Endothelial cell of umbilical vein (primary cell): ENCODE results near the gene PIP4P1. TPM values are rescaled to one million over a fixed set of nuclear protein-coding genes. Genes with fewer than 3 reads are reported as not detected.

Experiments
- BruUV-seq: library from RNA; stranded (reverse); fragments of 400-500 nt; replicated peaks from 2 replicates; lab custom pipeline; 2021; lab: Mats Ljungman, UMichigan
- CTCF ChIA-PET: fragments of 300-600, 350-600 bp; sonication (Branson Sonifier 250); formaldehyde crosslinking; loops from one replicate; lab custom pipeline; 2021; ENCODE audit warnings: antibody characterized with exemption, inconsistent platforms; lab: Charles Lee
- POLR2A ChIA-PET: fragments of 300-600, 350-600 bp; sonication (Branson Sonifier 250); formaldehyde crosslinking; loops from one replicate; lab custom pipeline; 2021; ENCODE audit warnings: antibody characterized with exemption, inconsistent platforms; lab: Charles Lee
- DNase-seq: peaks from one replicate; pipeline ENCODE4 v3.0.0-alpha.2; 2011; ENCODE audit warnings: low read depth, low spot score
- FAIRE-seq: peaks from 2 replicates; lab custom pipeline; 2011; peaks lifted over from hg19 to GRCh38; lab: Jason Lieb, UNC
- H2AFZ ChIP-seq: 2 replicates; pipeline ENCODE4 v1.6.0; 2012; ENCODE audit warnings: low read depth, low read length, control low read depth, inconsistent platforms
- H3K27ac ChIP-seq: 2 replicates; pipeline ENCODE4 v1.5.1; 2011; ENCODE audit warnings: low read depth, mild to moderate bottlenecking, control low read depth, low read length, moderate library complexity; ENCODE audit not compliant: insufficient read depth
- H3K27me3 ChIP-seq, 2 experiments: 2 replicates each; pipeline versions ENCODE4 v1.6.0 to v1.6.1; 2011; ENCODE audit warnings: low read length in 2 of 2, mixed read lengths in 1 of 2; ENCODE audit not compliant: control insufficient read depth in 2 of 2, insufficient read depth in 2 of 2
- H3K36me3 ChIP-seq, 2 experiments: 2 replicates in 1 of 2; 3 replicates in 1 of 2; pipeline ENCODE4 v1.5.1; 2011; ENCODE audit warnings: low read length in 2 of 2, mild to moderate bottlenecking in 1 of 2, moderate library complexity in 1 of 2; ENCODE audit not compliant: control insufficient read depth in 2 of 2, insufficient read depth in 2 of 2; ENCODE audit errors: extremely low read depth in 1 of 2
- H3K4me1 ChIP-seq: 3 replicates; pipeline ENCODE4 v1.5.1; 2011; ENCODE audit warnings: mild to moderate bottlenecking, low read length; ENCODE audit not compliant: control insufficient read depth, insufficient read depth; ENCODE audit errors: extremely low read depth
- H3K4me2 ChIP-seq: 2 replicates; pipeline ENCODE4 v1.6.1; 2011; ENCODE audit warnings: low read length, control low read depth, mixed read lengths; ENCODE audit not compliant: insufficient read depth
- H3K4me3 ChIP-seq, 3 experiments: fragments of 200-600 bp in 1 of 3; sonication (generic), shearing (Covaris generic) in 1 of 3; replicated peaks in 1 of 3; 2 replicates each; pipeline ENCODE4 v1.5.1; 2011 to 2016; ENCODE audit warnings: control low read depth in 3 of 3, low read length in 3 of 3, mild to moderate bottlenecking in 2 of 3, inconsistent platforms in 1 of 3, low read depth in 1 of 3, moderate library complexity in 1 of 3; ENCODE audit not compliant: insufficient read depth in 1 of 3
- H3K79me2 ChIP-seq: 2 replicates; pipeline ENCODE4 v1.6.0; 2012; ENCODE audit warnings: low read length, inconsistent platforms; ENCODE audit not compliant: control insufficient read depth, insufficient read depth
- H3K9ac ChIP-seq: replicated peaks from 2 replicates; pipeline ENCODE3; 2011; ENCODE audit warnings: low read length, control low read depth; ENCODE audit not compliant: insufficient read depth; ENCODE audit errors: extremely low read depth
- H3K9me1 ChIP-seq: replicated peaks from 3 replicates; pipeline ENCODE4 v1.6.0; 2011; ENCODE audit warnings: mild to moderate bottlenecking, low read length; ENCODE audit not compliant: control insufficient read depth, insufficient read depth; ENCODE audit errors: extremely low read depth
- H3K9me3 ChIP-seq: replicated peaks from 2 replicates; pipeline ENCODE4 v1.5.1; 2012; ENCODE audit warnings: low read length, inconsistent platforms; ENCODE audit not compliant: control insufficient read depth, insufficient read depth
- H4K20me1 ChIP-seq: replicated peaks from 2 replicates; pipeline ENCODE3; 2011; ENCODE audit warnings: mild to moderate bottlenecking, low read length; ENCODE audit not compliant: control insufficient read depth, insufficient read depth; ENCODE audit errors: extremely low read depth
- EZH2 ChIP-seq: IDR thresholded peaks from 2 replicates; pipeline ENCODE4 v1.6.1; 2012; ENCODE audit warnings: borderline replicate concordance, low read depth, mild to moderate bottlenecking, moderate library complexity, low read length, inconsistent platforms; ENCODE audit not compliant: severe bottlenecking
- MYC ChIP-seq: IDR thresholded peaks from one replicate; pipeline ENCODE4 v1.6.1; 2011; ENCODE audit warnings: mild to moderate bottlenecking, low read depth, low read length
- POLR2AphosphoS5 ChIP-seq: IDR thresholded peaks from 2 replicates; pipeline ENCODE4 v1.6.1; 2012; ENCODE audit warnings: low read depth, mild to moderate bottlenecking, control low read depth, low read length, moderate library complexity; ENCODE audit not compliant: insufficient read depth
- dilution Hi-C: fragments of 300-500 bp; cut with MboI; formaldehyde crosslinking; loops from one replicate; pipeline ENCODE4 v1.15.0; 2019; ENCODE audit warnings: low sequenced_read_pairs; ENCODE audit not compliant: extremely low pct_ligation_motif_present
- intact Hi-C: fragments of 100-400 bp; cut with micrococcal nuclease; formaldehyde crosslinking; loops from one replicate; pipeline ENCODE4 v1.10.0; 2022
- polyA plus RNA-seq, 4 experiments: library from polyadenylated mRNA; depleted of rRNA in 3 of 4; stranded (reverse) in 3 of 4; unstranded in 1 of 4; fragments of >200 nt; gene quantifications; 2 replicates each; pipeline versions ENCODE4 v1.2.1 to v1.2.3, GENCODE V29; 2011 to 2012; ENCODE audit warnings: missing spikeins in 1 of 4
- total RNA-seq: library from RNA; stranded (reverse); gene quantifications from 2 replicates; pipeline ENCODE4 v1.2.3, GENCODE V29; 2021
- TF ChIP-seq, protein P1 (sequence below), 2 donors: IDR thresholded peaks; 1 replicate in 1 of 2; 2 replicates in 1 of 2; pipeline ENCODE4 v1.5.1; 2011; ENCODE audit warnings: low read length in 2 of 2, mild to moderate bottlenecking in 2 of 2, moderate library complexity in 2 of 2, control low read depth in 1 of 2, inconsistent platforms in 1 of 2, low read depth in 1 of 2; ENCODE audit not compliant: insufficient read depth in 1 of 2; ENCODE audit errors: extremely low read depth in 1 of 2

The PIP4P1 gene
- total and polyA plus RNA-seq, 2 donors (not counting 3 experiments of a cell fraction or from before 2014, with no cell fraction given) = 28.6 to 52.5 TPM

DNA sequence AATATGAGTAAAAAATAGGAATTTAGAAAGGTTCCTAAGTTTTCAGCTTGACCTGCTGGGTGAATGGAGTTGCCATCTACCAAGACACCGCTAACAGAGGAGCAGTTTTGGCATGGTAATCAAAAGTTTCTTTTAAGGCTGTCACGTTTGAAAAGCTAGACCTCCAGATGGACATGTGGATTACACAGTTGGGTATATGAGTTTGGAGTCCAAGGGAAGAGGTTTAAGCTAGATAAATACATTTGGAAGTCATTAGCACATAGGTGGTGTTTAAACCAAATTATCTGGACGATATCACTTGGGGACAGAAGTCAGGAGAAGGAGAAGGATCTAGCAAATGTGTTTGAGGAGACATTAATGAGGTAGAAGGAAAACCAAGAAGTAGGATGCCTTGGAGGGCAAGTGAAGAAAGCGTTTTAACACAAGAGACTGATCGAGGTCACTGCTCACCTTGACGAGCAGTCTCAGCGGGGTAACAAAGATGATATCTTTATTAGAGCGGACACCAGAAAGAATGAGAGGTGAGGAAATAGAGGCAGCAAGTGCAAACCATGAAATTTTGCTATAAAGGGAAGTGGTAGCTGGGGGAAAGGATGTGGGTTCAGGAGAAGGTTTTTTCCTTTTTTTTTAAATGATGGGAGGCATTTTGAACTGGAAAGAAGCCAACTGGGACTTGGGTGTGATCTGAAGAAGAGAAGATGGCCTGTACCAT lies 25.6 kb upstream of the PIP4P1 start:
- CTCF ChIA-PET = interaction anchor here (1.1 to 1.5 kb wide), 3 partner anchors 9 to 71 kb away, joined by 4 to 5 read pairs (median 4); no protein-coding TSS in a partner anchor
- no peak for FAIRE-seq
- no TSS peak for BruUV-seq

More for the DNA sequence above, 25.6 kb upstream of the PIP4P1 start:
- Histone ChIP-seq H3K27ac (no peak overlapping the region), H3K9ac (no peak overlapping the region), H3K9me3 (no peaks in the 10 kb centered on the region), H2AFZ (no peak overlapping the region), H3K4me1 (peaks cover 7% of the 10 kb centered on the region), H3K79me2 (no peaks in the 10 kb centered on the region), H3K4me3 (no peak overlapping the region), H3K4me2 (no peak overlapping the region), H3K9me1 (no peaks in the 10 kb centered on the region), H3K36me3 (no peaks in the 10 kb centered on the region), H4K20me1 (no peaks in the 10 kb centered on the region), H3K27me3 (peaks cover 0 to 2% of the 10 kb centered on the region in 2 experiments)
- POLR2A ChIA-PET = no interaction called here
- TF ChIP-seq MYC = no peak
- no peak for TF ChIP-seq EZH2
- TF ChIP-seq, protein P1, sequence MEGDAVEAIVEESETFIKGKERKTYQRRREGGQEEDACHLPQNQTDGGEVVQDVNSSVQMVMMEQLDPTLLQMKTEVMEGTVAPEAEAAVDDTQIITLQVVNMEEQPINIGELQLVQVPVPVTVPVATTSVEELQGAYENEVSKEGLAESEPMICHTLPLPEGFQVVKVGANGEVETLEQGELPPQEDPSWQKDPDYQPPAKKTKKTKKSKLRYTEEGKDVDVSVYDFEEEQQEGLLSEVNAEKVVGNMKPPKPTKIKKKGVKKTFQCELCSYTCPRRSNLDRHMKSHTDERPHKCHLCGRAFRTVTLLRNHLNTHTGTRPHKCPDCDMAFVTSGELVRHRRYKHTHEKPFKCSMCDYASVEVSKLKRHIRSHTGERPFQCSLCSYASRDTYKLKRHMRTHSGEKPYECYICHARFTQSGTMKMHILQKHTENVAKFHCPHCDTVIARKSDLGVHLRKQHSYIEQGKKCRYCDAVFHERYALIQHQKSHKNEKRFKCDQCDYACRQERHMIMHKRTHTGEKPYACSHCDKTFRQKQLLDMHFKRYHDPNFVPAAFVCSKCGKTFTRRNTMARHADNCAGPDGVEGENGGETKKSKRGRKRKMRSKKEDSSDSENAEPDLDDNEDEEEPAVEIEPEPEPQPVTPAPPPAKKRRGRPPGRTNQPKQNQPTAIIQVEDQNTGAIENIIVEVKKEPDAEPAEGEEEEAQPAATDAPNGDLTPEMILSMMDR (IDR thresholded peaks at IDR 0.05; ENCODE audit: extremely low read depth in 1 of 2, insufficient read depth in 1 of 2, low read depth in 1 of 2, low read length in 2 of 2) = no peak
- no peak for TF ChIP-seq POLR2AphosphoS5
- dilution Hi-C loops (no loop called here), intact Hi-C loops (no loop called here)
- no peak for DNase-seq
